ENCODE results near the gene PARD3B. TPM values are rescaled to one million over a fixed set of nuclear protein-coding genes. Genes with fewer than 3 reads are reported as not detected.

The PARD3B gene
- total and polyA plus RNA-seq, 2 of the 13 experiments (the other 11 are each of a cell fraction or from before 2014, with no cell fraction given), result 0.71 to 2.3 TPM

- TF ChIP-seq KIAA2018 (CRISPR knock-in tag; IDR thresholded peaks at IDR 0.05; ENCODE audit: borderline replicate concordance), result no peak
- TF ChIP-seq SNAPC5 (CRISPR knock-in tag; IDR thresholded peaks at IDR 0.05; ENCODE audit: borderline replicate concordance), result no peak
- no peak for TF ChIP-seq STAT6 (CRISPR knock-in tag; IDR thresholded peaks at IDR 0.05; ENCODE audit: borderline replicate concordance)
- no peak for TF ChIP-seq POLR2AphosphoS2 (IDR thresholded peaks at IDR 0.05; ENCODE audit: low read depth, low read length)
- TF ChIP-seq FOXO4 (CRISPR knock-in tag; conservative IDR thresholded peaks at IDR 0.05), result no peak
Measured at GRCh38 chr2:205283736-205284270, 738.5 kb downstream of the PARD3B start (continued).

Data from HepG2 (cell line).